Gastroesophageal sphincter (tissue), 3 donors: ENCODE results near the gene OR6T1.

Experiments used
- CTCF ChIP-seq, 4 experiments: fragments of 200-600 bp in 2 of 4; fragments of 450-650 bp in 2 of 4; sonication (generic) in 1 of 4; IDR thresholded peaks; one replicate each; pipeline ENCODE4 v1.5.1; 2017 to 2019; ENCODE audit warnings: antibody characterized with exemption in 4 of 4, mild to moderate bottlenecking in 2 of 4, moderate library complexity in 2 of 4
- POLR2A ChIP-seq, 2 donors: fragments of 450-650 bp; IDR thresholded peaks; one replicate each; pipeline ENCODE4 v1.6.1; 2017; ENCODE audit warnings: antibody characterized with exemption in 2 of 2, mild to moderate bottlenecking in 2 of 2, moderate library complexity in 1 of 2
- POLR2AphosphoS5 ChIP-seq: sonication (generic); formaldehyde crosslinking; IDR thresholded peaks from one replicate; pipeline ENCODE4 v1.6.1; 2017; ENCODE audit warnings: antibody characterized with exemption

- TF ChIP-seq CTCF (IDR thresholded peaks at IDR 0.05) (no peak), POLR2A (IDR thresholded peaks at IDR 0.05) (no peak), POLR2AphosphoS5 (no peak)
Measured at GRCh38 chr11:123920943-123921342, 22.7 kb downstream of the OR6T1 start.
